ENCODE results near the gene QRICH1.

Gene QRICH1

GRCh38 chr3:49112262-49112661 is 18.4 kb upstream of the QRICH1 start:
- no peak overlapping the region for H3K27ac ChIP-seq
- TF ChIP-seq ZFX (IDR thresholded peaks at IDR 0.05): no peak

- TF ChIP-seq CTCF (conservative IDR thresholded peaks at IDR 0.05): no peak
- no peak for TF ChIP-seq ZFX (IDR thresholded peaks at IDR 0.05)
- H3K27ac ChIP-seq: no peak overlapping the region
These were observed 17.5 kb upstream of the QRICH1 start for GRCh38 chr3:49111347-49111746.

- TF ChIP-seq CTCF (conservative IDR thresholded peaks at IDR 0.05): no peak
- no peak for TF ChIP-seq ZFX (IDR thresholded peaks at IDR 0.05)
- H3K27ac ChIP-seq: no peak overlapping the region
These were observed 16.9 kb upstream of the QRICH1 start for GRCh38 chr3:49110780-49111179.

- TF ChIP-seq ZFX (IDR thresholded peaks at IDR 0.05) (no peak), CTCF (conservative IDR thresholded peaks at IDR 0.05) (no peak)
- no peak overlapping the region for H3K27ac ChIP-seq
These were observed 14.5 kb upstream of the QRICH1 start for GRCh38 chr3:49108346-49108745.

GRCh38 chr3:49104427-49105291 is 10.8 kb upstream of the QRICH1 start, which contains the start of gene QARS1:
Gene QARS1 (minus strand): TSS chr3:49104757. CDS start chr3:49104733, 24 bp downstream.
- TF ChIP-seq ZFX (IDR thresholded peaks at IDR 0.05): peak; percentile 76; the same call in 1 of the 2 replicates
- TF ChIP-seq CTCF (conservative IDR thresholded peaks at IDR 0.05): no peak
- H3K27ac ChIP-seq: peak within 1 kb of the TSS; percentile 87

- TF ChIP-seq CTCF (conservative IDR thresholded peaks at IDR 0.05) (no peak), ZFX (IDR thresholded peaks at IDR 0.05) (no peak)
- H3K27ac ChIP-seq: peak overlapping the region; percentile 87
These were observed 10.2 kb upstream of the QRICH1 start for GRCh38 chr3:49104052-49104426.

GRCh38 chr3:49100046-49100615 is 6.3 kb upstream of the QRICH1 start:
- no peak overlapping the region for H3K27ac ChIP-seq
- TF ChIP-seq CTCF (conservative IDR thresholded peaks at IDR 0.05): no peak
- TF ChIP-seq ZFX (IDR thresholded peaks at IDR 0.05): no peak

Measured in C4-2B (cell line).